Suprapubic skin (tissue), 4 donors: ENCODE data around the gene ABCD3. TPM values are rescaled to one million over a fixed set of nuclear protein-coding genes. Genes with fewer than 3 reads are reported as not detected.

Source experiments
- DNase-seq, 2 donors: peaks; one replicate each; pipeline ENCODE4 v3.0.0-alpha.2; 2019; ENCODE audit warnings: low spot score in 2 of 2
- H3K27ac ChIP-seq: fragments of 200-600 bp; sonication (generic); one replicate; pipeline ENCODE4 v1.5.1; 2019
- H3K27me3 ChIP-seq: fragments of 200-600 bp; sonication (generic); one replicate; pipeline ENCODE4 v1.5.1; 2019
- H3K36me3 ChIP-seq: fragments of 200-600 bp; sonication (generic); one replicate; pipeline ENCODE4 v1.5.1; 2019
- H3K4me1 ChIP-seq: fragments of 200-600 bp; sonication (generic); one replicate; pipeline ENCODE4 v1.5.1; 2019
- H3K4me3 ChIP-seq: fragments of 200-600 bp; sonication (generic); one replicate; pipeline ENCODE4 v1.5.1; 2019; ENCODE audit warnings: mild to moderate bottlenecking
- H3K9me3 ChIP-seq: fragments of 200-600 bp; sonication (generic); one replicate; pipeline ENCODE4 v1.5.1; 2019
- CTCF ChIP-seq, 2 donors: fragments of 200-600 bp in 1 of 2; fragments of 450-650 bp in 1 of 2; sonication (generic) in 1 of 2; IDR thresholded peaks; one replicate each; pipeline ENCODE4 v1.5.1; 2016 to 2019; ENCODE audit warnings: antibody characterized with exemption in 2 of 2, mild to moderate bottlenecking in 1 of 2, moderate library complexity in 1 of 2
- EP300 ChIP-seq: sonication (generic); formaldehyde crosslinking; IDR thresholded peaks from one replicate; pipeline ENCODE4 v1.6.1; 2017; ENCODE audit warnings: antibody characterized with exemption
- POLR2A ChIP-seq, 2 donors: fragments of 450-650 bp; IDR thresholded peaks; one replicate each; pipeline ENCODE4 v1.6.1; 2017; ENCODE audit warnings: antibody characterized with exemption in 2 of 2, mild to moderate bottlenecking in 2 of 2, moderate library complexity in 2 of 2
- POLR2AphosphoS5 ChIP-seq, 3 donors: sonication (generic); formaldehyde crosslinking; IDR thresholded peaks; one replicate each; pipeline ENCODE4 v1.6.1; 2017; ENCODE audit warnings: antibody characterized with exemption in 3 of 3
- WGBS: methylation state at CpG from one replicate; pipeline ENCODE4 v1.1.5; 2018; 5-methylcytosine and 5-hydroxymethylcytosine counted together
- total RNA-seq, 4 donors: library from RNA; depleted of rRNA; stranded (reverse); fragments of >200 nt; gene quantifications; one replicate each; pipeline ENCODE4 v1.1.0, GENCODE V29; 2016

ABCD3 gene
- total RNA-seq, 4 donors from 2014 or later, result 27.6 to 46.5 (median 39.8) TPM

- Histone ChIP-seq H3K4me3 (no peak overlapping the region), H3K4me1 (peaks cover 11% of the 10 kb centered on the region), H3K9me3 (no peaks in the 10 kb centered on the region), H3K27me3 (no peaks in the 10 kb centered on the region), H3K27ac (peak overlapping the region; percentile 55), H3K36me3 (no peaks in the 10 kb centered on the region)
- WGBS, result 62% methylated on average over 4 of the region's 4 CpGs
- no peak for DNase-seq
- TF ChIP-seq POLR2AphosphoS5 (IDR thresholded peaks at IDR 0.05), result no peak
- TF ChIP-seq CTCF (IDR thresholded peaks at IDR 0.05), result no peak
- no peak for TF ChIP-seq POLR2A (IDR thresholded peaks at IDR 0.05)
- TF ChIP-seq EP300, result no peak
These were observed 17.0 kb upstream of the ABCD3 start for GRCh38 chr1:94401206-94401605.

GRCh38 chr1:94406446-94406845 lies 11.7 kb upstream of the ABCD3 start:
- TF ChIP-seq CTCF (IDR thresholded peaks at IDR 0.05), result no peak
- TF ChIP-seq POLR2AphosphoS5 (IDR thresholded peaks at IDR 0.05), result no peak
- no peak for TF ChIP-seq EP300
- TF ChIP-seq POLR2A (IDR thresholded peaks at IDR 0.05), result no peak
- H3K4me3 ChIP-seq, result no peak overlapping the region
- no peaks in the 10 kb centered on the region for H3K36me3 ChIP-seq
- H3K27ac ChIP-seq, result no peak overlapping the region
- H3K9me3 ChIP-seq, result no peaks in the 10 kb centered on the region
- WGBS, result 79% methylated on average over 4 of the region's 4 CpGs
- H3K27me3 ChIP-seq, result no peaks in the 10 kb centered on the region
- DNase-seq, result no peak
- peaks cover 5% of the 10 kb centered on the region for H3K4me1 ChIP-seq

- no peak for DNase-seq
- no peak overlapping the region for H3K27ac ChIP-seq
- H3K27me3 ChIP-seq, result no peaks in the 10 kb centered on the region
- H3K9me3 ChIP-seq, result no peaks in the 10 kb centered on the region
- TF ChIP-seq CTCF (IDR thresholded peaks at IDR 0.05) (no peak), POLR2AphosphoS5 (IDR thresholded peaks at IDR 0.05) (no peak), POLR2A (IDR thresholded peaks at IDR 0.05) (no peak), EP300 (no peak)
- no peaks in the 10 kb centered on the region for H3K4me1 ChIP-seq
- no peak overlapping the region for H3K4me3 ChIP-seq
- WGBS, result 76% methylated on average over 8 of the region's 8 CpGs
- no peaks in the 10 kb centered on the region for H3K36me3 ChIP-seq
These were observed 9.9 kb upstream of the ABCD3 start for GRCh38 chr1:94408104-94408830.

- Histone ChIP-seq H3K9me3 (no peaks in the 10 kb centered on the region), H3K4me1 (no peaks in the 10 kb centered on the region), H3K4me3 (no peak overlapping the region), H3K27ac (no peak overlapping the region), H3K36me3 (no peaks in the 10 kb centered on the region), H3K27me3 (no peaks in the 10 kb centered on the region)
- WGBS, result 32% methylated on average over 1 of the region's 1 CpG
- no peak for DNase-seq
- TF ChIP-seq CTCF (IDR thresholded peaks at IDR 0.05) (no peak), EP300 (no peak)
These were observed 7.0 kb upstream of the ABCD3 start for GRCh38 chr1:94411237-94411636.

GRCh38 chr1:94413311-94413710 lies 4.9 kb upstream of the ABCD3 start:
- no peak for TF ChIP-seq POLR2A (IDR thresholded peaks at IDR 0.05)
- no peak for TF ChIP-seq CTCF (IDR thresholded peaks at IDR 0.05)
- TF ChIP-seq POLR2AphosphoS5 (IDR thresholded peaks at IDR 0.05), result no peak
- no peak for TF ChIP-seq EP300
- no peaks in the 10 kb centered on the region for H3K27me3 ChIP-seq
- H3K9me3 ChIP-seq, result no peaks in the 10 kb centered on the region
- H3K36me3 ChIP-seq, result no peaks in the 10 kb centered on the region
- H3K4me3 ChIP-seq, result no peak overlapping the region
- 87% methylated on average over 2 of the region's 2 CpGs for WGBS
- H3K4me1 ChIP-seq, result peaks cover 9% of the 10 kb centered on the region
- DNase-seq, result no peak
- H3K27ac ChIP-seq, result no peak overlapping the region
